ENCODE results near the gene SMCO2.
"Not testable (repeated sequence)": the region's sequence is repeated elsewhere in the genome, so short reads cannot be mapped to it uniquely, and the experiment has no call there.

Gene SMCO2

GRCh38 chr12:27524839-27525753 is 78.6 kb downstream of the SMCO2 start:
- no peak for DNase-seq (ENCODE audit: low read depth in 2 of 2)

- no peak for DNase-seq (ENCODE audit: low read depth in 2 of 2)
Measured at GRCh38 chr12:27527512-27527911, 81.0 kb downstream of the SMCO2 start.

- no peak for DNase-seq (ENCODE audit: low read depth in 2 of 2)
Measured at GRCh38 chr12:27528788-27529187, 82.3 kb downstream of the SMCO2 start.

- DNase-seq (ENCODE audit: low read depth in 2 of 2): no peak
Measured at GRCh38 chr12:27530157-27530922, 83.8 kb downstream of the SMCO2 start.

GRCh38 chr12:27531896-27532295 is 85.4 kb downstream of the SMCO2 start:
- no peak for DNase-seq (ENCODE audit: low read depth in 2 of 2)

- DNase-seq (ENCODE audit: low read depth in 2 of 2): no peak
Measured at GRCh38 chr12:27534060-27534764, 87.7 kb downstream of the SMCO2 start.

GRCh38 chr12:27534765-27535161 is 88.2 kb downstream of the SMCO2 start:
- DNase-seq (ENCODE audit: low read depth in 2 of 2): no peak

GRCh38 chr12:27535318-27535717 is 88.8 kb downstream of the SMCO2 start:
- no peak for DNase-seq (ENCODE audit: low read depth in 2 of 2)

- no peak for DNase-seq (ENCODE audit: low read depth in 2 of 2)
Measured at GRCh38 chr12:27537855-27538675, 91.5 kb downstream of the SMCO2 start.

GRCh38 chr12:27539191-27539631 is 92.7 kb downstream of the SMCO2 start:
- no peak for DNase-seq (ENCODE audit: low read depth in 2 of 2)

GRCh38 chr12:27541031-27541719 is 94.6 kb downstream of the SMCO2 start:
- DNase-seq (ENCODE audit: low read depth in 2 of 2): no peak

- no peak for DNase-seq (ENCODE audit: low read depth in 2 of 2)
Measured at GRCh38 chr12:27542628-27543027, 96.1 kb downstream of the SMCO2 start.

- not testable (repeated sequence) for DNase-seq (ENCODE audit: low read depth in 2 of 2)
Measured at GRCh38 chr12:27544858-27545257, 98.3 kb downstream of the SMCO2 start.

GRCh38 chr12:27545665-27546064 is 99.1 kb downstream of the SMCO2 start:
- DNase-seq (ENCODE audit: low read depth in 2 of 2): no peak

- DNase-seq (ENCODE audit: low read depth in 2 of 2): no peak
Measured at GRCh38 chr12:27547592-27547991, 101.1 kb downstream of the SMCO2 start.

GRCh38 chr12:27548301-27549199 is 102.0 kb downstream of the SMCO2 start:
- DNase-seq (ENCODE audit: low read depth in 2 of 2): no peak

GRCh38 chr12:27549236-27549800 is 102.8 kb downstream of the SMCO2 start:
- no peak for DNase-seq (ENCODE audit: low read depth in 2 of 2)

- DNase-seq (ENCODE audit: low read depth in 2 of 2): no peak
Measured at GRCh38 chr12:27549801-27550652, 103.5 kb downstream of the SMCO2 start.

Measured in activated CD8-positive, alpha-beta memory T cell treated with anti-CD3 and anti-CD28 coated beads for 4 hours (primary cell).